HG03108 (cell line): ENCODE results near the gene RPL23.

ENCODE experiments used
- ATAC-seq: cut with Tn5 transposase; IDR thresholded peaks from one replicate; pipeline ENCODE4 v1.9.1; 2021; ENCODE audit warnings: moderate library complexity; ENCODE audit not compliant: unreplicated experiment

The RPL23 gene

DNA sequence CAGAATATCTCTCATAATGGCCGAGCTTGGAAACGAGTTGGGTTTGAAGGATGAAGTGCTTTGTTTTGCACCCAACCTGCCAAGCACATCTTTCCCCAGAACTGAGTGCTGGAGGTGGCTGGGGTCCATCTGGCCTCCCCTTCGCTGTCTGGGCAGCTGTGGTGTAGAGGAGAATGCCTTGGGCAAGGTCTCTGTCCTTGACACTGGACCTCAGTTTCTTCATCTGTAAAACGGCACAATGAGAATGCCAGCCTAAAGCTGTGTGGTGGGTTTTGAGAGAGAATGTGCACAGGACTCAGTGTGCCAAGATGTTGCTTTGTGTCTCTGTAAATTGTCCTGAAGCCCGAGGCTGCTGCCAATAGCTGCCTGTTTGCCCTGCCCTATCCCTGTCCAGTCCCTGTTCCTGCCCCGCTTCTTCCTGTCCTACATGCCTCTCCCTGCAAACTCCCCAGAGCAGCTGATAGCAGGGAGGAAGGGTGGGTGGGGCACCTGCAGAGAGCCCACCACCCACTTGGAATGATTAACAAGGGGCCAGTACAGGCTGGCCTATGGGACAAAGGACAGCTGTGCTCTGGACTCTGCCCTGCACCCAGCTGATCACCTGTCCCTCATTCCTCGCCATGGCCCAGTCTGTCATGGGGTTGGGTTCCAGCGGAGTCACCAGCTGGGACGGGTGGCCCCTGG, 31.7 kb upstream of the RPL23 start:
- no peak for ATAC-seq

DNA sequence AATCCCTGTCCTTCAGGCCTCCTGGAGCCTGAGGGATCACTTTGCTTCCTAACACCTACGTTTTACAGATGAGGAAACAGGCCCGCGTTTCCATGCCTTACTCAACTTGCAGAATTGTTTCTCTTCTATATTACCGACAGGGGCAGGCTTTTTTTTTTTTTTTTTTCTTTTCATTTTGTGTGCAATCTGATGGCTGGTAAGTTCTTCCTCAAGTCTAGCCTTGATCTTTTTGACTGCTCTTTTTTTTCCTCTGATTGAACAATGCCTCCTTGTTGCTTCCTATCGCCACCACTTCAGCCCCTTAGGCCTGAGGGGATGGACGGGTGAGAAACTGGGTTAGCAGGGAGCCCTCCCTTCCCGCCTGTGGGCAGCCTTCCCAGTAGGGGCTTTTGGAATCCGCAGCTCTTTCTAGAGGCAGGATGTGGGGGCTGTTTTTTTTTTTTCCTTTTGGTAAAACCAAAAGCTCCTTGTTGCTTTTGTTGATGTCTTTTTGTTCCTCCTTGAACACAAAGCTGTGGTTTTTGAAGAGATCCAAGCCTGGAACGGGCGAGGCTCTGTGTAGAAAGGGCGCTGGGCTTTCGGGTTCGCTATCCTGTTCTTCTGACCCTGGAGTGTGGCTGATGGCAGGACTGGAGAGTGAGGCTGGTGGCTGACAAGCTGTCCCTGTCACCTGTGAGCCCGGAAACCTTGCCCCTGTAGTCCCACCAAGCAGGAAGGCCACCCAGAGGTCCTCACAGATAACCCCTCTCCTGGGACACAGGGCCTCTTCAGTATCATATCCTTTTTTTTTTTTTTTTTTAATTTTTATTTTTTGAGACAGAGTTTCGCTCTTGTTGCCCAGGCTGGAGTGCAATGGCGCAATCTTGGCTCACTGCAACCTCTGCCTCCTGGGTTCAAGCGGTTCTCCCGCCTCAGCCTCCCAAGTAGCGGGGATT, 30.3 kb upstream of the RPL23 start:
- ATAC-seq: no peak

DNA sequence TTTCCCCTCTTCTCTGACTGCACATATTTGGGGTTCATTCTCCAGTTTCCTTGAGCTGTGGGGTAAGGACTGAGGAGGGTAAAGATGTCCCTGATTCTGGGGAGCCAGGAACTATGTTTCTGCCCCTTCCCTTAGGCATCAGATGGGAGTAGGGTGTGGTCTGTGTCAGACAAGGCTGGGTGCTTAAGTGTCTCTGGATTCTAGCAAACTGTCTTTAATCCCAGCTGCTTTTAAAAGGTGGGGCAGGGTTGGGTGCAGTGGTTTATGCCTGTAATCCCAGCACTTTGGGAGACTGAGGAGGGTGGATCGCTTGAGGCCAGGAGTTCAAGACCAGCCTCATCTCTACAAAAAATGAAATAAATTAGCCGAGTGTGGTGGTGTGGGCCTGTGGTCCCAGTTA, 29.3 kb upstream of the RPL23 start:
- ATAC-seq: no peak

DNA sequence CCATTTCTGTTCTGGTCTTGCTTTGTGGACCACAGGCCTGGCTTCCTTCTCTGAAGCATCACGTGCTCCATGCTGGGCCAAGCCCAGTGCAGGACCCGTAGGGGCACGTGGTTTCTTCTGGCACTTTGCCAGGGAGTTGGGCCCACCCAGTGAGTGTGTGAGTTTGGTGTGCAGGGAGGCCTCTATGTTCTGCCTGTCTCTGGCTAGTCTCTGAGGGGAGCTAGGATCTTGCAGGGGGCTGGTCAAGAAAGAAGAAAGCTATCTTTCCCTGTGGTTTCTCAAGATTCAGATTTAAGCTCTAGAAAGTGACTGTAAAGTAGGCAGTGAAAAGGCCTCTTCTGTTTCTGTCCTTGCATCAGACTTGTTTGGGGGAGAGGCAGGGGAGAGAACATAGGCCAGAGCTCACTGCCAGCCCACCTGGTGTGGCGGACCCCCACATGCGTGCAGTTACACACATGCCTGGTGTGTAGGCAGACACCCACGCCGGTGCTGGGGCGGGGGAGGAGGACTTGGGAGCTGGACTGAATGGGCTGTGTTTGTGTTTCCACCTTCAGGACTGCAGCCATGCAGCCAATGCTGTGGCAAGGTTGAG, 28.2 kb upstream of the RPL23 start:
- ATAC-seq: no peak

DNA sequence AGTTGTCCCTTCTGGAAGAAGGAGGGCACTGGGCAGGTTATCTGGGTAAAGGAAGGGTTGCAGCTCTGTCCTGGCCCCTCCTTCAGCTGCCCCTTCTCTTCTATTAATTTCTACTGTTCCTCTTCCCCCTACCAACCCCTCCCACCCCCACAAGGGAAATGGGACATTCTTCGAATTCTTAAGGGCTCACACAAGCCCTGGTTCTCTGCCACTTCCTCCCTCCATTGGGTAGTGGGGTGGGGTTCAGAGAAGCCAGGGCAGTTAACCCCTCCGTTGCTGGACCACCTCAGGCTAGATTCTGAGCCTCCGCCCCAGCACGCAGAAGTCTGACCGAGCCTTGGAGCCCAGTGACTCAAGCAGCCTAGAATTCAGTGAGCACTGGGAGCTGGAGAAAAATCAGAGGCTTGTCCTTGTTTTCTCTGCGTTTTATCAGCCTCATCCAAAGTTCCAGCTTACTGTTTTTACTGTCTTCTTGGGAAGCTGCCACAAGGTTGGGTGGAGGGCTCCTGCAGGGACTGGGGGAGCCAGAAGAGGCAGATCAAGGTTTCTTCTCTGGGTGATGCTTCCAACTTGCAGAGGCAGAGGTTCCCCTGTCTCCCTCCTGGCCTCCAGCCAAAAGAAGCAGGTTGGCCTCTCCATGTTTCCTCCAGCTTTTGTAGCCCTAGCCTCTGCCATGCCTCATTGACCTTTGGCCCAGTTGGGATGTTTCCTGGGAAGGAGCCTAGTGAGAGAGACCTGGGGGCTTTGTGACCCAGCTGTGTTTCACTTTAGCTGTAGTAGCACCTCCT, 26.6 kb upstream of the RPL23 start:
- no peak for ATAC-seq

DNA sequence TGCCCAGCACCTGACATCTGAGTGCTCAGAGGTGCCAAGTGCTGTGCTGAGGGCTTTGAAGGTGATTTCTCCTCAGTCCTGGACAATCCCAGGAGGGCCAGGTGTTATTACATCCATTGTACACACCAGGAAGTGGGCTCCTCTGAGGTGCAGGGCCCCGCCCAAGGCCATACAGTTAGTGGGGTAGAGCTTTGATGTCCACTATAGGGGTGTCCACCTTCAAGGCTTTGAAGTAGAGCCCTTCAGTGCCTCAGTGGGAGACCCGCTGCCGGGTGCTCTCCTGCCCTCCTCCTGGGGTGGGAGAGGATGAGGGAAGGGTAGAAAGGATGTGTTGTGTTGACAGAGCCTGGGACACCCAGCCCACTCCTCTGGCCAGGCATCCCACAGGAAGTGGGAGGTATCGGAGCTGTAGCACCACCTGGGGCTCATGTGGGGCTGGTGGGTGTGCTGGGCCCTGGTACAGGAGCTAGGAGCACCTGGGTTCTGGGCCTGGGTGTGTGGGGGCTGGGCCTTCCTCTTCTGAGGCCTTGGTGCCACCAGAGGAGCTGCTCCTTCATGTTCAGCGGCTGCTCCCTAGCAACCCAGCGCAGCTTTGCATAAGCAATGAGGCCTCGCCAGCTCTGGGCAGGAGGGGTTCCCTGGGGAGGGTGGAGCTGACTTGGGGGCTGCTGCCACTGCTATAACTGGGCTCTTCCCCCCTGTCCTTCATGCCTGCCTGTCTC, 23.8 kb upstream of the RPL23 start:
- no peak for ATAC-seq

DNA sequence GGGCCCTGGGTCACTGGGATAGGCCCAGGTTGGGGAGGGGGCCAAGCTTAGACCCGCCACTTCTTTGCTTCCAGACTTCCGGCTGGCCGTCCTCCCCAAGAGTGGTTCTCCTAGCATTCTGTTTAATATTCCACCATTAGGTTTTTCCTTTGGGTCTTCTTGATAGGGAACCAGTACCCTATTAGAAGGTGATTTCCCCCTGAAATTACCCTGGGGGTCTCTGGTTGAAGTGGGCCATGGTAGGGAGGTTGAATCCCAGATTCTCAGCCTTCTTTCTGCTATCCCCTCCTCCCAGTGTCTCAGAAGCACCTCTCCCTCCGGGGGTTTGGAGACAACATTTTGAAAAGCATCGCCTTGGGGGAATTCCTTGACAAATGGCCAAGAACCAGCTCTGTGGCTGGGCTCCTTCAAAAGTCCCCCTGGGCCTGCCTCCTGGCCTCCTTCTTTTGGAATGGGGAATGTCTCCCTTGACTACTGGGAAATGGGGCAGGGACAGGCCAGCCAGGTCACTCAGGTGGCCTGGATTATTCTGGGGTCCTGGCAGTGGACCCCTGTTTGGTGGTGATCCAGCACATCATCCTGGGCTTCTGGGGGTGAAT, 22.1 kb upstream of the RPL23 start:
- ATAC-seq: no peak

DNA sequence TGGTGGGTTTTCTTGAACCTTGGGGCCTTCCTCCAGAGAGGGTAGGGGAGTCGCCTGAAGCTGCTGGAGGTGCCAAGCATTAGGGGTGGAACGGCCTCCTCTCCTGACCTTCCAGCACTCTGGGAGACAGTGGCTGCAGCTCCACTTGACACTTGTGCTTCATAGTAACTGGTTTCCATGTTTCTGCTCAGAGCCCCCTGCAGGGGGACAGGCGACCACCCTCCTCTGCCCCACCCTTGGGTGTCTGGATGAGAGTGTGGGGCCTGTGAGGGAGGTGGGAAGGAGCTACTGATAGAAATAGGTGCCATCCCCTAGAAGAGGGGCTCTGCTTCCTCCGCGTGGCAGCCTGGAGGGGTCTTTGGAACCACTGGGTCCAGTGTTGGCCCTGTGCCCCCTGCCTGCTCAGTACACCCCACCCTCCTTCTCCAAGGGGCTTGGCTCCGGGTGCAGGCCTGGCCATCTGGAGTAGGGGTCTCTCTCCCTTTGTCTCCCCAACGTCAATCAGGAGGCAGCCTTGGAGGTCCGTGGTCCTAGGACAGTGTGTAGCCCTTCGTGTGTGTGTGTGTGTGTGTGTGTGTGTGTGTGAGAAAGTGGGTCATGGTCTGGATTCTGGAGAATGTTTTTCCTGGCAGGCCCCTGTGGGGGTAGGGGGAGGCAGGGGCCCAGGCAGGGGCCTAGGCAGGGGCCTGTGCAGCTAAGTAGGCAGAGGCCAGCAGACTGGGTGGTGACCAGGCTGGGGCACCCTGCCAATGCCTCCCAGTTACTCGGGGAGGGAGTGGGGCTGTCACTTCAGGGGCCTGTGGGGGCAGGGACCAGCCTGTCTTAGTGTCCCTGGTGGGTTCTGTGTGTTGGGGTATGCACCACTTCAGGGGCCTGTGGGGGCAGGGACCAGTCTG, 21.2 kb upstream of the RPL23 start:
- ATAC-seq: no peak

DNA sequence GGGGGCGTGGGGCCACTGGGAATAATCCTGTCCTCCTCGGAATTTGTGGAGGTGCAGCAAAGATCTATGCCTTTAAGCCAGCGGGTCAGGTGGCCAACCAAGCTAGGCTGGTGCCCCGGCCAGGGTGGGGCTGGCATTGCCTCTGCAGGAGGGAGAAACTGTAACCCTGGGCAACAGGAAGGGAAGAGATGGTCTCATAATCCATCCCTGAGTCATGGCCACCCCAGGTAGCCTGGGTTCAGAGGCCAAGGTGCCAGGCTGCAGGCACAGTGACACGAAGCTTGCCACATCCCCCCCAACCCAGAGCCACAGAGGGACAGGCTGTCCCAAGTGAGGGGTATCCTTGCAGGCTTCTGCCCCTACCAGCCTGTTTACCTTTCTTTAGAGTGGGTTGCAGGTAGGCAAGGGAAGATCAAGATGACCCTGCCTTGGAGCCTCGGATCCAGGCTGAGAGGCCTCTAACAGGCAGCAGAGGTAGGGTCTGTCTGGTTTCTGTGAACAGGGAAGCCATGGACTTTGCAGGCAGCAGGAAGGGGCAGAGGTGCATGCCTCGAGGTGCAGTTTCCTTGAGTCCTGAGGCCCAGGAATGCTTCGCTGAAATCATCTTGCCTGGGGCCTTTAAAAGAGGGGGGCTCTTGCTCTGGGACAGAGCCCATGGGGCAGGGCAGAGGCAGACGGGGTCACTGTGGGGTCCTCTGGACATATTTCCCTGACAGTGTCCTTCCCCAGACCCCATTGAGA, 20.3 kb upstream of the RPL23 start:
- ATAC-seq: no peak

DNA sequence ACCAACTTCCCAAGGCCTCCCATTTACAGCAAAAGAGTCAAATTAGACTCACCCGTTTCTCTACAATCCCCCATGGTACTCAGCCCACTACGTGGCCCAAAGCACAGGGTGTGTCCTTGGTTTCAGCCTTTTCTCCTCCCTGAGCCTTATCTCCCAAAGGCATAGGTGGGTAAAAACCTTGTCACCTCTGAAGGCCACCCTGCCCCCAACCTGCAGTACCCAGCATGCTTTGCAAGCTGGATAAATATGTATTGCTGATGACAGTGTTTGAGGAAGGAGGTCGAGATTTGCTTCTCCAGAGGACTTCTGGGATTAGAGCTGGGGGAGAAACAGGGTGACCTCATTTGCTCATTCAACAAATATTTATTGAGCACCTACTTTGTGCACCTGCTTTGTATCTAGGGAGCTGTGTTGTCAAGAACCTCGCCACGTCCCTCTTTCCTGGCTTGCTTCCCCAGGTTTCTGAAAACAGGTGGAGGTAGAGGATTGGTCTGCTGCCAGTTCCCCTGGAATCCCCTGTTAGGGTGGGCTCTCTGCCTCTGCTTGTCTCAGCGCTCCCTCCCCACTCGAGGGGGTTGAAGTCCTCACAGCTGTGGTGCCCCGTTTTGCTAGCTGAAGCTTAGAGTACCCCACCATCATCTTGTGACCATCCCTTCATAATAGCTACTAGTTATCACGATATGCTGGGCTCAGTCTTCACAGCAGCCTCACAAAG, 19.3 kb upstream of the RPL23 start:
- no peak for ATAC-seq

DNA sequence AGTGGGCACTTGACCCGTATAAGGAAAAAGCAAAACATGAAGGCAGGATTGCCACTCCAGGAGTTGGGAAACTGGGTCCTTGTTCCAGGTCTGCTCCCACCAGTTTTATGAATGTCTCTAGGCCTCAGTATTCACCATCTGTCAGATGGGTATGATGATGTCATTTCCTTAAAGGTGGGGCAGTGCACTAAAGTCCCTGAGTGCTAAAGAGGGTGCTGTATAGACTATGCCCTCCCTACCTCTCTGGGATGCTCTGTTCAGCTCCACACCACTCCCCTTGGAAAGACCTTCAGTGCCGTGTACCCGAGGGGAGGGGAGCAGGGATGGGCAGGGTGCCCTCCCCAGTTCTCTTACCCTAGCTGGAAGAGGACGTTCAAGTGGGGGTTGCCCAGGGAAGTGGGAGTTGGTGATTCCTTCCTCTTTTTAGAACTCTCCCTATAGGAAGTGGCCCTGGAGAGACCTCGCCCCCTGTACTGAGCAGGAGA, 18.5 kb upstream of the RPL23 start:
- no peak for ATAC-seq

DNA sequence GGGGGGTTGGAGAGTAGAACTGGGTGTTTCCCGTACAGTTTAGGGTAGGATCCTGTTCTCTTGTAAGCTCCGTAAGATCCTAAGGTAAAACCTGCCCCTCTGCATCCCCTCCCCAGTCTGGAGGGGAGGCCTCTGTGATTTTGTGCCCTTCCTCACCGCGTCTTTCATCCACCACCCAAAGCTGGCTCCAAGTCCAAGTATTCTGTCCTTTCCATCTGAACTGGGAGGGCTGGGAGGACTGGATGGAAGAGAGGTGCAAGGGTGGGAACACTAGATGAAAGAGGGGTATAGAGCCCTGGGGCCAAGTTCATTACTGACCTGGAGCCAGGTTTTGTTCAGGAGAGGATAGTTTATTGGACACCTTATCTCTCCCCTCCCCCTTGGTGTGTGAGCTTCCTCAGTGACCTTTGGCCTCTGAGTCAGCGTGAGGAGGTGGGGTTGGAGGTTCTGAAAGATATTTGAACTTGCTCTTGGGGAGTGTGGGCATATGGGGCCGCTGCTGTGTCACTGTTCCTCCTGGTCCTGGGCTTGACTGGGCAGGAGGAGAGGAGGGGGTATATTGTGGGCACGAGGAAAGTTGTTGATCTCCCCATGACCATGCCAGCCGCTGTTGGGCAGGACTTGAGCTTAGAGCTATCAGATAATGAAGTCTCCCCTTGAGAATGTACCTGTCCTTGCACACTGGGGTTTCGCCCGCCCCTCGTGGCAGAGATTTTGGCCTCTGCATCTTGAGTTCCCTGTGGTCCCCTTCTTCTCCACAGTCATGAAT, 17.9 kb upstream of the RPL23 start:
- no peak for ATAC-seq

DNA sequence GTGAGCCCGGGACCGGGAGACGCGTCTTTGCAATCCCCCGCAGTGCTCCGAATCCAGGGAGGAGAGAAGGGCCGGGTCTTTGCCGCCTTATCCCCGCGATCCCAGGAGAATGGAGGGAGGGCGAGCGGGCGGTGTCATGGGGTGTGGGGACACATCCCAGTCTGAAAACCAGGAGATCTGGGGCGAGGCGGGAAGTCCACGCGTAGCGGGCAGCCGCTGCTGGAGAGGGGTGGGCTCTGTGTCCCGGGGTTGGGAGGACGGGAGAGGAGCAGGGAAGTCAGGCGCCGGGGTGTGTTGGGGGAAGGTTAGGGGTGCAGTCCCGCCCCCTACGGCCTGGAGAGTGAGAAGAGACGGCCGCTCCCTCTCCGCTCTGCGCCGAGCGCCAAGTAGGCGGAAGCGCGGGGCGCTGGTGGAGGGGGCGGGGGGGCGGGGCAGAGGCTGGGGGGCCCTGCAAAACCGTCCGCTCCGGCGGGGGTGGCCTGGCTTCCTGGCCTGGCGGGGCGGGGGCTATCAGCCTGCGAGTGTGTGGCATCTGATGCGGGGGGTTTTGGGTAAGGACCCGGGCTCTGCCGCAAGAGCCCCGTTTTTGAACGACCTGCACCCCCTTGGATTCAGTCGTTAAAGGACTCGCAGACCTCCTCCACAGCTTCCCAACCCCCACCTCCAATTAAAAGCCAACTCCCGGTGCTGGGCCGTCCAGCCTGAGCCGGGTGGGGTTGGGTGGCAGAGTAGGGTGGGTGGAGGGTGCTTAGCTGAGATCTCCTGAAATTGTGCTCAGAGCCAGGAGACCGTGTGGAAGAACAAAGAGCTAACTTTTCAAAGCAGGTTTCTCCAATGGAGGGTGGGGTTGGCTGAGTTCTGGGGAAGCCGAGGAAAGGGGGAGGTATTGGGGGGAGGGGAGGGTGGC, 17.0 kb upstream of the RPL23 start:
- no peak for ATAC-seq

DNA sequence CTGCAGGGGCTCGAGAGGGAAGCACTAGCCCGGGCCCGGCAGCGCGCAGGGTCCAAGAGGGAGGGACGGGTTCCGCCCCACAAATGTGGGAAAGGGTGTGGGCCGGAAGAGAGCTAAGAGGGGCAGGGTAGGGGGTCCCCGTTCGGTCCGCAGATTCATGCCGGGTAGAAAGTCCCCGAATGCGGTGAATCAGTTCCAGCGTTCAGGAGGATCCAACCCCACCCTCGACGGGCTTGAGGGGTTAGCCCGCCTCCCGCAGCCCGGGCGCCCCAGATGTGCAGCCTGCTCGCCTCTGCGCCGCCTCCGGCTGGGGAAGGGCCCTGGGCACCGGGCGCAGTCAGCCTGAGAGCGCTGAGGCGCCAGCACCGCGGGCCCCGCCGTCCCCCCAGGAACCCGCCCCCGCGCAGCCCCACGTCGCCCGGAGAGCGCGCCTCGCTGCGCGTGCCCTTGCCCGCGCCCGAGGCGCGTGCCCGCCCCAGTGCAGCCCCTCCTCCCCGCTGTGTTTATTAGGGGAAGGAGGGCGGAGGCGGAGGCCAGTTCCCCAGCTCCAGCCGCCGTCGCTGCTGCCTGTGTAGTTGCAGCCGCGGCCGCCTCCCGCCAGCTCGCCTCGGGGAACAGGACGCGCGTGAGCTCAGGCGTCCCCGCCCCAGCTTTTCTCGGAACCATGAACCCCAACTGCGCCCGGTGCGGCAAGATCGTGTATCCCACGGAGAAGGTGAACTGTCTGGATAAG, 16.2 kb upstream of the RPL23 start, which contains the start of gene LASP1:
LASP1 (plus strand) TSS at position 533 of the 733 bp plus-strand sequence; CDS start at position 665, 132 bp downstream.
- peak; percentile 39 for ATAC-seq
